Testis (tissue), 3 donors: ENCODE measurements around the gene TM4SF5. TPM values are rescaled to one million over a fixed set of nuclear protein-coding genes. Genes with fewer than 3 reads are reported as not detected.

Experiments used
- DNase-seq: peaks from one replicate; pipeline ENCODE4 v3.0.0-alpha.2; 2019
- H3K27ac ChIP-seq, 2 donors: fragments of 200-600 bp; sonication (generic); one replicate each; pipeline ENCODE4 v1.5.1; 2019
- H3K27me3 ChIP-seq: fragments of 200-600 bp; sonication (generic); one replicate; pipeline ENCODE4 v1.5.1; 2019
- H3K36me3 ChIP-seq: fragments of 200-600 bp; sonication (generic); one replicate; pipeline ENCODE4 v1.5.1; 2017; ENCODE audit warnings: low read depth; ENCODE audit errors: missing control alignments
- H3K4me1 ChIP-seq: fragments of 200-600 bp; sonication (generic); one replicate; pipeline ENCODE4 v1.5.1; 2019
- H3K4me3 ChIP-seq, 2 donors: fragments of 200-600 bp; sonication (generic); one replicate each; pipeline ENCODE4 v1.5.1; 2017 to 2019
- H3K9me3 ChIP-seq: fragments of 200-600 bp; sonication (generic); one replicate; pipeline ENCODE4 v1.5.1; 2017
- POLR2A ChIP-seq: fragments of 450-650 bp; IDR thresholded peaks from one replicate; pipeline ENCODE4 v1.6.1; 2017; ENCODE audit warnings: antibody characterized with exemption, mild to moderate bottlenecking, moderate library complexity
- WGBS, 2 donors: methylation state at CpG; one replicate each; pipeline ENCODE4 v1.1.5; 2018; 5-methylcytosine and 5-hydroxymethylcytosine counted together
- intact Hi-C: fragments of 100-400 bp; cut with DNase I; formaldehyde crosslinking; loops from one replicate; pipeline ENCODE4 v1.15.1; 2023; ENCODE audit warnings: low total_unique reads
- polyA plus RNA-seq: library from polyadenylated mRNA; stranded (reverse); fragments of 350-450 nt; fragmentation: Illumina TruSeq; extraction: RNeasy Lipid Tissue Mini Kit (QIAGEN cat#74804); gene quantifications from one replicate; pipeline ENCODE4 v1.2.3, GENCODE V29; 2014; ENCODE audit warnings: low read depth, low replicate concordance; ENCODE audit not compliant: insufficient read depth
- total RNA-seq, 2 donors: library from RNA; depleted of rRNA; stranded (reverse); fragments of >200 nt; gene quantifications; one replicate each; pipeline ENCODE4 v1.2.3, GENCODE V29; 2016
- TF ChIP-seq, protein P1 (sequence below), 3 experiments: fragments of 450-650 bp in 2 of 3; fragments of 200-600 bp in 1 of 3; sonication (generic) in 1 of 3; IDR thresholded peaks; one replicate each; pipeline ENCODE4 v1.5.1; 2016 to 2019; ENCODE audit warnings: antibody characterized with exemption in 3 of 3, mild to moderate bottlenecking in 2 of 3, moderate library complexity in 1 of 3

The TM4SF5 gene
- total and polyA plus RNA-seq, 3 donors from 2014 or later = 1.5 TPM; not detected in 2

DNA sequence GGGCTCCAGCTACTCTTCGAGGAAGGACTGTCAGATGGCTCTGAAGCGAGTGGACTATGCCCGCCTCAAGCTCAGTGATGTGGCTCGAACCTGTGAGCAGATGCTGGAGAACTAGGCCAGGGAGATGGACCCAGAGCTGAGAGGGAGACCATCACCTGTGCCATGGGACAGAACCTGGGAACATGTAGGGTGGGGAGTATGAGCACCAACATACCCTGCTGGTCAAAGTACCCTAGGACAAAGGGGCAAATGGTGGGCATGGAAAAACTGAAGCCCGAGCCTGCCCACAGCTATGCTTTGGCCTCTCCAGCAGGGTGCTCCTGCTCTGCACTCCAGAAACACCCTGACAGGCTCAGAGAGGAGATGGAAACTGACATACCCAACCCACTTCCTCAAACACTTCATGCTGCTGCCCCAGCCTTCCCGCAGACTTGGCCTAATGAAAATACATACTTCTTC, 38.6 kb upstream of the TM4SF5 start:
- TF ChIP-seq, protein P1, sequence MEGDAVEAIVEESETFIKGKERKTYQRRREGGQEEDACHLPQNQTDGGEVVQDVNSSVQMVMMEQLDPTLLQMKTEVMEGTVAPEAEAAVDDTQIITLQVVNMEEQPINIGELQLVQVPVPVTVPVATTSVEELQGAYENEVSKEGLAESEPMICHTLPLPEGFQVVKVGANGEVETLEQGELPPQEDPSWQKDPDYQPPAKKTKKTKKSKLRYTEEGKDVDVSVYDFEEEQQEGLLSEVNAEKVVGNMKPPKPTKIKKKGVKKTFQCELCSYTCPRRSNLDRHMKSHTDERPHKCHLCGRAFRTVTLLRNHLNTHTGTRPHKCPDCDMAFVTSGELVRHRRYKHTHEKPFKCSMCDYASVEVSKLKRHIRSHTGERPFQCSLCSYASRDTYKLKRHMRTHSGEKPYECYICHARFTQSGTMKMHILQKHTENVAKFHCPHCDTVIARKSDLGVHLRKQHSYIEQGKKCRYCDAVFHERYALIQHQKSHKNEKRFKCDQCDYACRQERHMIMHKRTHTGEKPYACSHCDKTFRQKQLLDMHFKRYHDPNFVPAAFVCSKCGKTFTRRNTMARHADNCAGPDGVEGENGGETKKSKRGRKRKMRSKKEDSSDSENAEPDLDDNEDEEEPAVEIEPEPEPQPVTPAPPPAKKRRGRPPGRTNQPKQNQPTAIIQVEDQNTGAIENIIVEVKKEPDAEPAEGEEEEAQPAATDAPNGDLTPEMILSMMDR (IDR thresholded peaks at IDR 0.05) = peak in 1 of 3 experiments; percentile 19
- no peak for TF ChIP-seq POLR2A

DNA sequence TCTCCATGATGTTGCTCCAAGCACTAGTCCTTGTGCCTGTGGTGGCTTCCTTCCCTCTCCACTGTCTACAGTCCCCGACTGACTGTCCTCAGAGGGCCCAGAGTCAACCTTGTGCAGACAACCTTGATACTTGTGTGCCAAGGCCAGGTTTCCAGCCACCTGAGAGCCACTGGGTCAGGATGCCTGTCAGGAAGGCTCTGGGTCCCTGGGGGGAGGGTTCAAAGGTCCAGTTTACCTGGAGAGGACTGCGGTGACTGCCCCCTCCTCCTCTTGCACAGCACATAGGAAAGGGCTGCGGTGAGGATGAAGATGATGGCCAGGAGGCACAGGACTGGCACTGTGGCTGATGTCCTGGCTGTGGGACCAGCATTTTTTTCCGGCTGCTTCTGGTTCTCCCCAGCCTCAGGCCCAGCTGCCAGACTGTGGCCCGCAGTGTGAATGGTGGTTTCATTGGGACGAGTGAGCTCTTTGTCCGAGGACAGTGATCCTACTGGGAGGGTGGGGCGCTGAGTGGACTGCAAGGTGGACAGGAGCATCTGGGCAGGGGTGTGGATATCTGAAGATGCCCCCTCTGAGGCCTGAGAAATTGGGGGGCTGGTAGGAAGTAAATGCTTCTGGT, 36.7 kb upstream of the TM4SF5 start:
- no peaks in the 10 kb centered on the region for H3K9me3 ChIP-seq
- no peaks in the 10 kb centered on the region for H3K27me3 ChIP-seq
- no peak overlapping the region for H3K4me3 ChIP-seq
- H3K4me1 ChIP-seq = peaks cover 4% of the 10 kb centered on the region
- intact Hi-C loops = loop anchor here (10.0 kb wide), 1 partner anchor 150 kb away; no protein-coding TSS in a partner anchor
- DNase-seq = no peak
- H3K36me3 ChIP-seq = no peaks in the 10 kb centered on the region
- TF ChIP-seq, protein P1 (IDR thresholded peaks at IDR 0.05) = no peak
- H3K27ac ChIP-seq = no peak overlapping the region
- WGBS, 2 donors = 91 to 95% methylated on average over 6 to 8 of the region's 8 CpGs

More for the DNA sequence above, 38.6 kb upstream of the TM4SF5 start:
- no peaks in the 10 kb centered on the region for H3K9me3 ChIP-seq
- peaks cover 4% of the 10 kb centered on the region for H3K4me1 ChIP-seq
- H3K27ac ChIP-seq = no peak overlapping the region
- DNase-seq = peak; percentile 30
- no peak overlapping the region for H3K4me3 ChIP-seq
- intact Hi-C loops = loop anchor here (10.0 kb wide), 1 partner anchor 152 kb away; no protein-coding TSS in a partner anchor
- H3K27me3 ChIP-seq = no peaks in the 10 kb centered on the region
- H3K36me3 ChIP-seq = no peaks in the 10 kb centered on the region
- WGBS, 2 donors = 87 to 90% methylated on average over 6 of the region's 6 CpGs

DNA sequence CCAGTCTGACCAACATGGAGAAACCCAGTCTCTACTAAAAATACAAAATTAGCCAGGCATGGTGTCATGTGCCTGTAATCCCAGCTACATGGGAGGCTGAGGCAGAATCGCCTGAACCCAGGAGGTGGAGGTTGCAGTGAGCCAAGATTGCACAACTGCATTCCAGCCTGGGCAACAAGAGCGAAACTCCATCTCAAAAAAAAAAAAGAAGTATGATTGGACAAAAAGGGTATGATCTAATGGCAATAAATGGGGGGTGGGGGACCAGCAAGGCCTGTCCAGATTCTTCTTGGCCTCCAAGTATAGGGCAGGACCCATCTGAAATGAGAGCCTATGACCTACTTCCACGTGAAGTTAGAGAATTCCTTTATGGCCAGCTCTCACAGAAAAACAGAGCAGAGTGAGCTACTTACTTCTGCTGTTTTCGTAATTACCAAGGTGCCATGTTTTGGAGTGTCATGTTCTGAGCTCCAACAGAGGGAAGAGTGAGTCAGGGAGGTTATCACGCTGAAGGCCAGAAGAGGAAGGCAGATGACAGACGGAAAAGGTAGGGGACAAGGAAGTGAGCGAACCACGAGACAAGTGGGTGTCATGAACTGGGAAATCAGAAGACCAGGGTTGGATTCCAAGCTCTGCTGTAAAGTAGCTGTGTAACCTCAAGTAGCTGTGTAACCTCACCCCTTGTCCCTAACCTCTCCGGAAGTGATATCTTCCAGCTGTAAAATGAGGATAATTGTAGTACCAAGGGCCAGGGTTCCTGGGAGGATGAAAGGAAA, 35.6 kb upstream of the TM4SF5 start:
- no peaks in the 10 kb centered on the region for H3K9me3 ChIP-seq
- intact Hi-C loops = loop anchor here (10.0 kb wide), 1 partner anchor 149 kb away; no protein-coding TSS in a partner anchor
- TF ChIP-seq, protein P1 (IDR thresholded peaks at IDR 0.05) = no peak
- no peak for TF ChIP-seq POLR2A
- H3K27me3 ChIP-seq = no peaks in the 10 kb centered on the region
- WGBS, 2 donors = 79 to 80% methylated on average over 9 of the region's 9 CpGs
- no peak overlapping the region for H3K4me3 ChIP-seq
- no peak overlapping the region for H3K27ac ChIP-seq
- H3K36me3 ChIP-seq = no peaks in the 10 kb centered on the region
- peaks cover 4% of the 10 kb centered on the region for H3K4me1 ChIP-seq
- DNase-seq = no peak

DNA sequence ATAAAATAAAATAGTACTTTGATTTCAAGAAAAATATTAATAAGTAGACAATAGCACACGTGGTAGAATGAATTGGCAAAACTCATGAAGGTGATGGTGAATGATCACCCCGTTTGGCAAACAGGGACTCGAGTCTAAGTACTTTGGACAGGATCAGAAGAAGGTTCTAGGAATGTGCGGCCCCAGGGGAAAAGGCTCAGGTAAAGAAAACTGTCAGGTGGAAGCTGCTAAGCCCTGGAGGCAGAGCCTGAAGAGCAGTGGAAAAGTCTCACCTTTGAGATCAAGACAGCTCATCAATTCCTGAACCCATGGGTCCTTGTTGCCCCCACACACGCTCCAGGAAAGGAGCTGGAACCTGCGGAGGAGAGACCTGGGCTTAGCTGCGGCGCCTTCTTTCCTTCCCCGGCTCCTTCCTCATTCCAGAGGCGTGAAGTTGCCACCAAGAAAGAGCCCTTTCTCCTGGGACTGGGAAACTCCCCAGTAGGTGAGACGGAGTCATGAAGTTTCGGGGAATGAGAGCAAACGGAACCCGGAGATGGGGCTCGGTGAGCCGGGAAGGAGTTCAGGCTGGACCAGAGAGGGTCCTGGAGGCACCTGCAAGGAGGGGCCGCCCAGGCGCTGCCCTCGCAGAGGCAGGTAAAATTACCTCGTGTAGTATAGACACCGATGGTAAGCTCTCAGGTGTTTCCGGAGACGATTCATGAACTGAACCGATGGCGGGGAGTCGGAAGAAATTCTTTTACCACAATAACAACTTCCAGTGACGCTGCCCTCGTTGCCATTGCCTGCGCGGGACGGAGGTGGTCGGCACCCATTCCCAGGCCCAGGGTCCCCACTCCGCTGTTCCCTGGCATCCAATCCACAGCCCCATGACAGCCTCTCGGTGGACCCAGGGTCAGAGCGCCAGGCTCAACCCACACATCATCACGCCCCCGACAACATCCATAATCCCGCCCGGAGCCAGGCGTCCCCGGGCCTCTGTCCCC, 33.3 kb upstream of the TM4SF5 start:
- WGBS, 2 donors = 26 to 28% methylated on average over 40 of the region's 41 CpGs
- Histone ChIP-seq H3K36me3 (no peaks in the 10 kb centered on the region), H3K27me3 (no peaks in the 10 kb centered on the region), H3K27ac (peak overlapping the region; percentile 60 to 61), H3K4me1 (no peaks in the 10 kb centered on the region), H3K4me3 (peak overlapping the region; percentile 74 to 81), H3K9me3 (no peaks in the 10 kb centered on the region)
- intact Hi-C loops = loop anchor here (10.0 kb wide), 1 partner anchor 146 kb away; no protein-coding TSS in a partner anchor
- TF ChIP-seq POLR2A = no peak
- TF ChIP-seq, protein P1 (IDR thresholded peaks at IDR 0.05) = no peak
- DNase-seq = no peak
